Stomach (tissue), 9 donors: ENCODE results near the gene TMC2. TPM values are rescaled to one million over a fixed set of nuclear protein-coding genes. Genes with fewer than 3 reads are reported as not detected.

ENCODE experiments used
- DNase-seq, 2 donors: peaks; one replicate each; pipeline versions ENCODE4 v3.0.0 to v3.0.0-alpha.2; 2013 to 2019
- H3K27ac ChIP-seq, 5 donors: fragments of 200-600 bp in 4 of 5; sonication (generic) in 4 of 5; one replicate each; pipeline ENCODE4 v1.5.1; 2013 to 2019; ENCODE audit warnings: mild to moderate bottlenecking in 1 of 5, moderate library complexity in 1 of 5
- H3K27me3 ChIP-seq, 3 donors: fragments of 200-600 bp; sonication (generic); one replicate each; pipeline ENCODE4 v1.5.1; 2017 to 2019; ENCODE audit warnings: mixed run types in 1 of 3
- H3K36me3 ChIP-seq, 4 donors: fragments of 200-600 bp; sonication (generic); 1 replicate in 3 of 4; 2 replicates in 1 of 4; pipeline ENCODE4 v1.5.1; 2016 to 2019
- H3K4me1 ChIP-seq, 4 donors: fragments of 200-600 bp; sonication (generic); one replicate each; pipeline ENCODE4 v1.5.1; 2016 to 2019
- H3K4me3 ChIP-seq, 4 donors: fragments of 200-600 bp; sonication (generic) in 3 of 4; one replicate each; pipeline ENCODE4 v1.5.1; 2016 to 2019; ENCODE audit warnings: mild to moderate bottlenecking in 1 of 4
- H3K9me3 ChIP-seq, 4 donors: fragments of 200-600 bp; sonication (generic); one replicate each; pipeline ENCODE4 v1.5.1; 2016 to 2019
- EP300 ChIP-seq: sonication (generic); formaldehyde crosslinking; IDR thresholded peaks from one replicate; pipeline ENCODE4 v1.6.1; 2017; ENCODE audit warnings: antibody characterized with exemption
- POLR2A ChIP-seq, 4 donors: fragments of 450-650 bp; IDR thresholded peaks; one replicate each; pipeline ENCODE4 v1.6.1; 2016; ENCODE audit warnings: antibody characterized with exemption in 4 of 4, control low read depth in 2 of 4, mild to moderate bottlenecking in 1 of 4, moderate library complexity in 1 of 4
- WGBS, 5 donors: extraction: QIAGEN DNeasy Blood & Tissue Kit in 3 of 5; methylation state at CpG; one replicate each; pipeline versions ENCODE4 v1.1.5 to v1.1.7; 2013 to 2018; 5-methylcytosine and 5-hydroxymethylcytosine counted together
- intact Hi-C: fragments of 100-400 bp; cut with DNase I; formaldehyde crosslinking; loops from one replicate; pipeline ENCODE4 v1.15.1; 2023; ENCODE audit warnings: low total_unique reads
- polyA plus RNA-seq, 3 donors: library from polyadenylated mRNA; stranded (reverse); fragments of 200-250 nt; gene quantifications; one replicate each; pipeline ENCODE4 v1.2.3, GENCODE V29; 2013
- small RNA-seq, 4 donors: library from RNA; depleted of rRNA; stranded (forward); fragments of <200 nt; gene quantifications; one replicate each; pipeline ENCODE3, GENCODE V24; 2016
- total RNA-seq, 5 donors: library from RNA; depleted of rRNA; stranded (reverse); fragments of >200 nt; gene quantifications; one replicate each; pipeline versions ENCODE4 v1.1.0 to v1.2.3, GENCODE V29; 2014 to 2016
- TF ChIP-seq, protein P1 (sequence below), 7 experiments: fragments of 450-650 bp in 4 of 7; fragments of 200-600 bp in 3 of 7; sonication (generic) in 3 of 7; IDR thresholded peaks; one replicate each; pipeline ENCODE4 v1.5.1; 2016 to 2019; ENCODE audit warnings: antibody characterized with exemption in 7 of 7, control low read depth in 2 of 7, mild to moderate bottlenecking in 1 of 7
- donor health status: healthy with polysubstance abuse.
- donor health status: Bipolar disorder and iron deficiency.
- donor health status: healthy.

Gene TMC2
- total and polyA plus RNA-seq, 8 donors = 0.03 TPM; not detected in 7

DNA sequence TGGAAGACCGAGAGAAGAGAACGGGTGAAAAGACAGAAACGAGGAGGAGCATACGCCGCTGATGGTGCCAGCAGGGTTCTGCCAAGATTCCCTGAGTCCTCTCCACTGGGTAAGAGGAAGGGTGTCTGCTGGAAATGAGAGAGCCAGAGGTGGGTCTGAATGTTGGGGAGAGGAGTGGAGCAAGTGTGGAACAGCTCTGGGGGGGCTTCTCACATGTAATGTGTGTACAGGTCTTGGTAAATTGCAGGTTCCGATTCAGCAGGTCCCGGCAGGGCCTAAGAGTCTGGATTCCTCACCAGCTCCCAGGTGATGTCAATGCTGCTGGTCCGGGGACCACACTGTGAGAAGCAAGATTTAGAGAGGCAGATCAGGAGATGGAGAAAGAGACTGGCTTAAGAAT is 154.8 kb downstream of the TMC2 start:
- 78 to 88% (median 87%) methylated on average over 8 of the region's 8 CpGs for WGBS, 5 donors
- no peak for TF ChIP-seq EP300
- TF ChIP-seq POLR2A (IDR thresholded peaks at IDR 0.05) = no peak
- TF ChIP-seq, protein P1, sequence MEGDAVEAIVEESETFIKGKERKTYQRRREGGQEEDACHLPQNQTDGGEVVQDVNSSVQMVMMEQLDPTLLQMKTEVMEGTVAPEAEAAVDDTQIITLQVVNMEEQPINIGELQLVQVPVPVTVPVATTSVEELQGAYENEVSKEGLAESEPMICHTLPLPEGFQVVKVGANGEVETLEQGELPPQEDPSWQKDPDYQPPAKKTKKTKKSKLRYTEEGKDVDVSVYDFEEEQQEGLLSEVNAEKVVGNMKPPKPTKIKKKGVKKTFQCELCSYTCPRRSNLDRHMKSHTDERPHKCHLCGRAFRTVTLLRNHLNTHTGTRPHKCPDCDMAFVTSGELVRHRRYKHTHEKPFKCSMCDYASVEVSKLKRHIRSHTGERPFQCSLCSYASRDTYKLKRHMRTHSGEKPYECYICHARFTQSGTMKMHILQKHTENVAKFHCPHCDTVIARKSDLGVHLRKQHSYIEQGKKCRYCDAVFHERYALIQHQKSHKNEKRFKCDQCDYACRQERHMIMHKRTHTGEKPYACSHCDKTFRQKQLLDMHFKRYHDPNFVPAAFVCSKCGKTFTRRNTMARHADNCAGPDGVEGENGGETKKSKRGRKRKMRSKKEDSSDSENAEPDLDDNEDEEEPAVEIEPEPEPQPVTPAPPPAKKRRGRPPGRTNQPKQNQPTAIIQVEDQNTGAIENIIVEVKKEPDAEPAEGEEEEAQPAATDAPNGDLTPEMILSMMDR (IDR thresholded peaks at IDR 0.05) = no peak
- Histone ChIP-seq H3K4me3 (no peak overlapping the region), H3K27ac (peak overlapping the region in 2 of 5 donors; percentile 80 to 94), H3K36me3 (no peaks in the 10 kb centered on the region), H3K4me1 (peaks cover 9 to 35% (median 24%) of the 10 kb centered on the region in 4 donors), H3K27me3 (peaks cover 0 to 52% (median 20%) of the 10 kb centered on the region in 3 donors), H3K9me3 (no peaks in the 10 kb centered on the region)
- intact Hi-C loops = no loop called here
- DNase-seq = no peak

Small RNA genes within 50 kb of the gene (small RNA-seq; reads per million reads assigned to genes)
- gene SNORA51 = 0 reads per million in 4 donors
- gene SNORD110 = 0 reads per million in 4 donors
- gene SNORD56 = 0 reads per million in 4 donors
- gene SNORD57 = 0 reads per million in 4 donors
- 0 reads per million in 4 donors for gene SNORD86

Other genes starting within 250 kb of the TMC2 start
- not detected for gene TGM3, start 240.6 kb upstream of the TMC2 start, total RNA-seq
- gene TGM3, start 240.6 kb upstream of the TMC2 start, polyA plus RNA-seq = 100 to 1,000 TPM in 1 of 3 donors, 1 to 10 TPM in 1, under 1 TPM in 1; 0.62 to 173 (median 3.4) TPM
- not detected for gene TGM6, start 155.7 kb upstream of the TMC2 start, total RNA-seq
- not detected for gene TGM6, start 155.7 kb upstream of the TMC2 start, polyA plus RNA-seq
- 100 to 1,000 TPM in 4 of 5 donors, 10 to 100 TPM in 1; 46.4 to 329 (median 141) TPM for gene SNRPB, start 65.8 kb upstream of the TMC2 start, total RNA-seq
- gene SNRPB, start 65.8 kb upstream of the TMC2 start, polyA plus RNA-seq = 100 to 1,000 TPM; 183 to 192 (median 183) TPM
- gene ZNF343, start 27.7 kb upstream of the TMC2 start, total RNA-seq = 10 to 100 TPM in 2 of 5 donors, 1 to 10 TPM in 2, under 1 TPM in 1; 0.58 to 14.3 (median 8.5) TPM
- gene ZNF343, start 27.7 kb upstream of the TMC2 start, polyA plus RNA-seq = 1 to 10 TPM; 3.7 to 4.4 (median 4.4) TPM
- gene NOP56, start 116.1 kb downstream of the TMC2 start, total RNA-seq = 100 to 1,000 TPM in 3 of 5 donors, 10 to 100 TPM in 2; 42.4 to 153 (median 103) TPM
- gene NOP56, start 116.1 kb downstream of the TMC2 start, polyA plus RNA-seq = 100 to 1,000 TPM in 1 of 3 donors, 10 to 100 TPM in 2; 84.1 to 157 (median 87.8) TPM
- gene IDH3B, start 127.6 kb downstream of the TMC2 start, total RNA-seq = 100 to 1,000 TPM in 2 of 5 donors, 10 to 100 TPM in 2, 1 to 10 TPM in 1; 1.8 to 134 (median 79.9) TPM
- gene IDH3B, start 127.6 kb downstream of the TMC2 start, polyA plus RNA-seq = 10 to 100 TPM; 65.2 to 84.6 (median 82.2) TPM
- 10 to 100 TPM in 2 of 5 donors, 1 to 10 TPM in 3; 7.0 to 69.2 (median 8.5) TPM for gene EBF4, start 156.2 kb downstream of the TMC2 start, total RNA-seq
- 10 to 100 TPM; 10.2 to 16.8 (median 15.0) TPM for gene EBF4, start 156.2 kb downstream of the TMC2 start, polyA plus RNA-seq